Fibroblast of villous mesenchyme (primary cell): ENCODE measurements around the gene SLC35D2. TPM values are rescaled to one million over a fixed set of nuclear protein-coding genes. Genes with fewer than 3 reads are reported as not detected.

Experiments used
- DNase-seq: peaks from one replicate; pipeline ENCODE4 v3.0.0-alpha.2; 2010; ENCODE audit warnings: low read depth
- H3K4me3 ChIP-seq: 2 replicates; pipeline ENCODE4 v1.5.1; 2011; ENCODE audit warnings: low read depth, mild to moderate bottlenecking, low read length
- total RNA-seq: library from RNA; depleted of rRNA; stranded (reverse); fragments of >200 nt; gene quantifications from 2 replicates; pipeline ENCODE4 v1.2.3, GENCODE V29; 2012
- TF ChIP-seq, protein P1 (sequence below): IDR thresholded peaks from 2 replicates; pipeline ENCODE4 v1.5.1; 2012; ENCODE audit warnings: low read depth, mild to moderate bottlenecking, low read length; ENCODE audit not compliant: insufficient read depth

SLC35D2 gene
- total RNA-seq, 1 donor: 19.0 TPM

DNA sequence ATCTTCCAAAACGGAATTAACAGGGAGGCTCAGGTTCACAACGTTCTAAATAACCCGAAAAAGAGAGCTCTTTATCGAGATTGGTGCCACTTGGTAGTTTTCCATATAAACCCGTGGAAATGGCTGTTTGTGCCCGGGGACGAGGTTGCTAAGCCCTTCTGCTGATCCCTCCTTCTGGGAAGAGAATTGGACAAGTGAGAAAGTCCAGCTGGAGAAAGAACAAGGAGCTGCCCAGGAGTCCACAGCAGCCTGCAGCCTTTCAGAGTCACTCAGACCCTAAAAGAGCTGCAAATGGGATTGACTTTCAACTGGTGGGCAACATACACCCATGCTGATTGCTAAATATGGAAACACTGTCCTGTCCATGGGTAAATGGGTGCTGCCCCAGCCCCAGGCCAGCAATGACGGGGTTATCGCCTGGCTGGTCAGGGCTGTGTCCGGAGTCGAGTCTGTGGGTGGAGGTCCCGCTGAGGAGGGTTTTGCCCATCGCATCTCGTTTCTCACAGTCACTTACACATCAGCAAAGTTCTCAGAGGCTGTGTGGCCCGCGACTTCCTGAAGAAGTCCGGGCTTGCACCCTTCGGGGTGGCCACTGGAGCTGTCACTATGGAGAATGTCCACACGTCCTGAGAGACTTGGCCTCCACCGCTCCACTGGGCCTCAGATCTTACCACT is 40.8 kb downstream of the SLC35D2 start:
- H3K4me3 ChIP-seq: no peak overlapping the region
- TF ChIP-seq, protein P1, sequence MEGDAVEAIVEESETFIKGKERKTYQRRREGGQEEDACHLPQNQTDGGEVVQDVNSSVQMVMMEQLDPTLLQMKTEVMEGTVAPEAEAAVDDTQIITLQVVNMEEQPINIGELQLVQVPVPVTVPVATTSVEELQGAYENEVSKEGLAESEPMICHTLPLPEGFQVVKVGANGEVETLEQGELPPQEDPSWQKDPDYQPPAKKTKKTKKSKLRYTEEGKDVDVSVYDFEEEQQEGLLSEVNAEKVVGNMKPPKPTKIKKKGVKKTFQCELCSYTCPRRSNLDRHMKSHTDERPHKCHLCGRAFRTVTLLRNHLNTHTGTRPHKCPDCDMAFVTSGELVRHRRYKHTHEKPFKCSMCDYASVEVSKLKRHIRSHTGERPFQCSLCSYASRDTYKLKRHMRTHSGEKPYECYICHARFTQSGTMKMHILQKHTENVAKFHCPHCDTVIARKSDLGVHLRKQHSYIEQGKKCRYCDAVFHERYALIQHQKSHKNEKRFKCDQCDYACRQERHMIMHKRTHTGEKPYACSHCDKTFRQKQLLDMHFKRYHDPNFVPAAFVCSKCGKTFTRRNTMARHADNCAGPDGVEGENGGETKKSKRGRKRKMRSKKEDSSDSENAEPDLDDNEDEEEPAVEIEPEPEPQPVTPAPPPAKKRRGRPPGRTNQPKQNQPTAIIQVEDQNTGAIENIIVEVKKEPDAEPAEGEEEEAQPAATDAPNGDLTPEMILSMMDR: no peak
- DNase-seq: peak; percentile 80

DNA sequence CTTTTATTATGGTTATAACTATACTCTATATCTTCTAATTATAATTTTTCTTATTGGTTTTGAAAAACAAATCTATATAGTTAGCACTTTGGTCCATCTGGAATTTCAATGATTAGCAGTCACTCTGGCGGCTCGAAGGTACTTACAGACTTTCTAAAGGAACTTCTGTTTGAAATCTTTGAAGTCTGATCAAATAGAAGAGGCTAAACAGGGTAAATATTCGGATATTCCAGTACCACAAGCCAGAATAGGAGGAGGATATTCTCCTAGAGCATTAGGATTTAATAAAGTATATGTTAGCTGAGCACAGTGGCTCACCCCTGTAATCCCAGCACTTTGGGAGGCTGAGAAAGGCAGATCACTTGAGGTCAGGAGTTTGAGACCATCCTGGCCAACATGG is 42.8 kb downstream of the SLC35D2 start:
- no peak overlapping the region for H3K4me3 ChIP-seq
- no peak for DNase-seq
- TF ChIP-seq, protein P1: no peak

DNA sequence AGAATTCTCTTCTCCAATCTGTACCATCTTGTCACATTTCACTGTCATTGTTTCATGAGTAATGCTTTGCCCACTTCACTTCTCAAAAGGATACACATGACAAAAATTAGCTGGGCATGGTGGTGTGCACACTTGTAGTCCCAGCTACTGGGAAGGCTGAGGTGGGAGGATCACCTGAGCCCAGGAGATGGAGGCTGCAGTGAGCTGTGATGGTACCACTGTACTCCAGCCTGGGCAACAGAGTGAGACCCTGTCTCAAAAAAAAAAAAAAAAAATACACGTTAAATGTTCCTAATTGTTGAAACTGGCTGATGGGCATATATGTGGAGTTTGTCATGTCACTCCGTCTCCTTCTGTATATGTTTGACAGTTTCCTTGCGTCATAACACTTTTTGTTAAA is 45.2 kb downstream of the SLC35D2 start:
- H3K4me3 ChIP-seq: no peak overlapping the region
- TF ChIP-seq, protein P1: no peak
- DNase-seq: no peak

DNA sequence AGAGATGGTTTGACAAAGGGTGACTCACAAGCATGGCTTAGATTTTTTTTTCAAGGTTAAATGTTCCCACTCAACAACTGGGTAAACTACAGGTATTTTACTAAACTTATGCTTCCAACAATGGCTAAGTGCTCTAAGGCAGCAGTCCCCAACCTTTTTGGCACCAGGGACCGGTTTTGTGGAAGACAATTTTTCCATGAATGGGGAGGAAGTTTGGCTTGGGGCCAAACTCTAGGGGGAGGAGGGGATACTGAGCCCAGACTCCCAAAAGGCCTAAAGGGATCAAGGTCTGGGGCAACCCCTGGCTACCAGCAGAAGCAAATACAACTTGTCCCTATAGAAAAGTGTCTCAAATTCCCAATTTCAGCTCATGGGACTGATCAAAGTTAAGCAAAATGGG is 49.6 kb downstream of the SLC35D2 start:
- TF ChIP-seq, protein P1: no peak
- no peak overlapping the region for H3K4me3 ChIP-seq
- DNase-seq: no peak

DNA sequence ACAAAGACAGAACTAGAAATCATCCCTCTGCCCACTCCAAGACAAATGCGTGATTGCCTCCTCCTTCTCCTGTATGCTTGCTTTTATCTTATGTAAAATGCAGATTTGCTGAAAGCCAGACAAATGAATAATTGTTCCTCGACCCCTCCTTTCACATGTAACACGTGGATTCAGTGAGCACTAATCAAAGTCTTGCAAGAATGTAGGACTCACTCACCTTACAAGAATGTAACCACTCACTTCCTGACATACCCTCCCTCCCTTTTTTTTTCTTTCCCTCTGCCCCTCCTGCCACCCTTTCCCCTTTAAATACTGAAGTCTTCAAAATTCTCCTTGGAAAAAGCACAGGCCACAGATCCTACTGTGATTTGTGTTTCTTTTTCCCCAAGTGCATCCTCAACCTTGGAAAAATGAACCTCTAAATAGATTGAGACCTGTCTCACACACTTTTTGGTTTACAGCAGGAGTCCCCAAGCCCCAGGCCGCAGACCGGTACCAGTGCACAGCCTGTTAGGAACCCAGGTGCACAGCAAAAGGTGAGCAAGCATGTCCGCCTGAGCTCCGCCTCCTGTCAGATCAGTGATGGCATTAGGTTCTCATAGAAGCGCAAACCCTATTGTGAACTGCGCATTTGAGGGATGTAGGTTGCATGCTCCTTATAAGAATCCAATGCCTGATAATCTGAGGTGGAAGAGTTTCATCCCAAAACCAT is 52.1 kb downstream of the SLC35D2 start:
- TF ChIP-seq, protein P1: no peak
- no peak for DNase-seq
- no peak overlapping the region for H3K4me3 ChIP-seq

DNA sequence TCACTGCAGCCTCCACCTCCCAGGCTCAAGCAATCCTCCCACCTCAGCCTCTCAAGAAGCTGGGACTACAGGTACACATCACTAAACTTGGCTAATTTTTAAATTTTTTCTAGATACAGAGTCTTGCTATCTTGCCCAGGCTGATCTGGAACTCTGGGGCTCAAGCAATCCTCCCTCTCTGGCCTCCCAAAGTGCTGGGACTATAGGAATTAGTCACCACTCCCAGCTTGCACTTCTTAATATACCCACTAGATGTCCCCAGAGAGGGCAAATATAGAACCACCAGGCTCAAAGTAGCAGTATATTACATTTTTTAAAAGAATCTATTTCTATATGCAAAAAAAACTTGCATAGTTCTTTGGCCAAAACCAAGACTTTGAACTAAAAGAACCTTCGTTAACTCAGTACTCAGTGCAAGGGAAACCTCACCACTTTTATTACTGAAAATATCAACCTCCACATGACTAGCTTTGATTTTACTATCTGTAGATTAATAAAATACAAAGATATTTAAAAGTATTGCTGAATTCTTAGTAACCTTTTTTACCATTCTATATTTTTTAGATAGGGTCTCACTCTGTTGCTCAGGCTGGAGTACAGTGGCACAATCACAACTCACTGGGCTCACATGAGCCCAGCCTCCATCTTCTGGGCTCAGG is 55.7 kb downstream of the SLC35D2 start:
- no peak overlapping the region for H3K4me3 ChIP-seq
- DNase-seq: peak; percentile 64
- TF ChIP-seq, protein P1: peak; percentile 82
